Activated T-cell treated with anti-CD3 and anti-CD28 coated beads, Interleukin-2, amount 50 U/mL, for 1 hour (primary cell): Measurements from ENCODE around the gene FBXO41.

ENCODE experiments used
- DNase-seq: peaks from one replicate; pipeline ENCODE4 v3.0.0-alpha.2; 2020

FBXO41 gene, protein sequence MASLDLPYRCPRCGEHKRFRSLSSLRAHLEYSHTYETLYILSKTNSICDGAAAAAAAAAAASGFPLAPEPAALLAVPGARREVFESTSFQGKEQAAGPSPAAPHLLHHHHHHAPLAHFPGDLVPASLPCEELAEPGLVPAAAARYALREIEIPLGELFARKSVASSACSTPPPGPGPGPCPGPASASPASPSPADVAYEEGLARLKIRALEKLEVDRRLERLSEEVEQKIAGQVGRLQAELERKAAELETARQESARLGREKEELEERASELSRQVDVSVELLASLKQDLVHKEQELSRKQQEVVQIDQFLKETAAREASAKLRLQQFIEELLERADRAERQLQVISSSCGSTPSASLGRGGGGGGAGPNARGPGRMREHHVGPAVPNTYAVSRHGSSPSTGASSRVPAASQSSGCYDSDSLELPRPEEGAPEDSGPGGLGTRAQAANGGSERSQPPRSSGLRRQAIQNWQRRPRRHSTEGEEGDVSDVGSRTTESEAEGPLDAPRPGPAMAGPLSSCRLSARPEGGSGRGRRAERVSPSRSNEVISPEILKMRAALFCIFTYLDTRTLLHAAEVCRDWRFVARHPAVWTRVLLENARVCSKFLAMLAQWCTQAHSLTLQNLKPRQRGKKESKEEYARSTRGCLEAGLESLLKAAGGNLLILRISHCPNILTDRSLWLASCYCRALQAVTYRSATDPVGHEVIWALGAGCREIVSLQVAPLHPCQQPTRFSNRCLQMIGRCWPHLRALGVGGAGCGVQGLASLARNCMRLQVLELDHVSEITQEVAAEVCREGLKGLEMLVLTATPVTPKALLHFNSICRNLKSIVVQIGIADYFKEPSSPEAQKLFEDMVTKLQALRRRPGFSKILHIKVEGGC

DNA sequence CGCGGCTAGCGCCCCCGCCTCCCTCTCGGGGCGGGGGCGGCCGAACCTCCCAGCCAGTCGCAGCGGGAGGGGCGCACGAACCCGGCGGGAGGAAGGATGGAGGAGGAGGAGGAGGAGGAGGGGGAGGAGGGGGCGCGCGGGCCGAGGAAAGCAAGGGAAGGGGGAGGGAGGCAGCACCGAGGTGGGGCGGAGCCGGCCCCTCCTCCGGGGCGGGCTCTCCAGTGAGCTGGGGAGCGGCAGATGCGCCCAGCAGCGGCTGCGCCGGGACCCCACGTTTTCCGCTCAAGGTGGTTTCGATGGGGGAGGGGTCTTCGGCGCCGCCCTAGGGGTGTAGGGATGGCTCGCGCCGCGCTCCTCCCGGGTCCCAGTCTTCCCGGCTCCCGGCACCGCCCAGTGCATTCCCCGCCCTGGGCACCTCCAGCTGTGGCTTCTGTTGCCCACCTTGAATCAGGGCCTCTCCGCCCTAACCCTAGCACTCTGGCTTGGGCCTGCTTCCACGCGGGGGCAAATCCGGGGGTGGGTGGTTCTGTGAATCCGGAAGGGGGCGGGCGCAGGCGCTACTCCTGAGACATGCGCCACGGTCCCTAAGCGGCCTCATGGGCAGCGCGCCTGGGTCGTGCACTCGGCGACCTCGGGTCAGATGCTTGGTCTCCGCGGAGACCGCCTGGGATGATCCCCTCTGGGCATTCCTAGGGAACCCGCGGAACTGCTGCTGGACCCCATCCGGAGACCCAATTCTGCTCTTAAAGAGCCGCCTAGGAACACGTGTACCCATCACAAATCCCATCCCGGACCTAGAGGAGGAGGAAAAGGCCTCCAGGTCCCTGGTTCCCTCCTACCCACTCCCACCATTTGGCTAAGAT is at the start of gene FBXO41:
Gene FBXO41, minus strand, starts transcription at position 183 of the 863 bp plus-strand sequence. CDS start 14,848 bp downstream, outside the sequence.
- peak; percentile 70 for DNase-seq

DNA sequence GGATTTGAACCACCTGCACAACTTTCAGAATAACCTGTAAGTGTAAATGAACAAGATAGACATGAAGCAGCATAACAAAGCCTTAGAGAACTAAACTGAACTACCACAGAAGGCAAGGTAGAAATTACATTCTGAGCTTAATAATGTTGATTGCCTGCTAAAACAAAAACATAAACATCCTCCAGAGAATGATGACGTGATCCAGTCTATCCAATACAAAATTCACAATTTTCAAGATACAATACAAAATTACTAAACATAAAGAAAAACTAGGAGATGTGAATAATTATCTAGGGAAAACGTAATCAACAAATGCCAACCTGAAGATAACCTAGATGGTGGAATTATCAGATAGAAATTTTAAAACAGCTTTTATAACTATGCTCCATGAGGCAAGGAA is 49.8 kb upstream of the FBXO41 start:
- DNase-seq = no peak

DNA sequence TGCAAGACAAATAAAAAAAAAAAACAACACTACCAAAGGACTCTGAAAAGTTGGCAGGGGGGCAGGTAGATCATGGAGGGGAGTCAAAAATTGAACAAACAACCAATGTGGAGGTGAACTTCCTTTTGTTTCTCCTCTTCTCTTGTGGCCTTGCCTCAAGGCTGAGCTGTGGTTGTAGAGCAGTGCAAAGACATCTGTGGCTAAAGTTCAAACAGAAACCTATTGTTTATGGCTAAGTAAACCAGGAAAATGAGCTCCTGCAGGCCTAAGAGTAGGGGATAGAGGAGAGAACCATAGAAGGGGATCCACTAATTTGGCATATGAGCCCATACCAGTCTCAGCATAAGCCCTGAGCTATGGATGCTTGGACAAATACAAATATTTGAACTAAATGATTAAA is 49.3 kb upstream of the FBXO41 start:
- no peak for DNase-seq

DNA sequence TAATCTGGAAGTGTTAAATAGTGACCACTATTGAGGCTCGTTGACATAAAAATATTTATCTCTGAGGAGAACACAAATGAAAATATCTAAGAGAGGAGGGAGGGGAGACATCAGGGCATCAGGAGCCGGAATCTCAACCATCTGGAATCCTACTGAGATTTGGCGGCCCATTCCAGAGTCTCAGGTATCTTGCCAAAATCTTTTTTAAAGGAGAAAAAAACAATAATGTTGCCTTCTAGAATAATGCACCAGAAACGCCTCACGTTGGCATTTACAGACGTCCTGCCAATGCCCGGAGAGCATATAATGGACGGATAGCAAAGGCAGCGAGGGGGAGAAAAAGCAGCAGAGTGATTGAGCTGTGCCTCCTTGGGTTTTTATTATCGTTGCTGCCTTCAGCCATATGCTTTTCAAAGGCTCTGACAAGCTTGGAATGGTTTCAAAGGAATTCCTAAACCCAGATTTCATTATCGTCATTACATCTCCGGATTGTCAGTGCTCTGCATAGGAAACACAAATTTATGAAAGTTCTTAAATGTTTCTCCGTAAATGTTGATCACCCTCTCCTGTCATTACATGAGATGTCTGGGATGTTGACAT is 39.9 kb upstream of the FBXO41 start:
- no peak for DNase-seq

DNA sequence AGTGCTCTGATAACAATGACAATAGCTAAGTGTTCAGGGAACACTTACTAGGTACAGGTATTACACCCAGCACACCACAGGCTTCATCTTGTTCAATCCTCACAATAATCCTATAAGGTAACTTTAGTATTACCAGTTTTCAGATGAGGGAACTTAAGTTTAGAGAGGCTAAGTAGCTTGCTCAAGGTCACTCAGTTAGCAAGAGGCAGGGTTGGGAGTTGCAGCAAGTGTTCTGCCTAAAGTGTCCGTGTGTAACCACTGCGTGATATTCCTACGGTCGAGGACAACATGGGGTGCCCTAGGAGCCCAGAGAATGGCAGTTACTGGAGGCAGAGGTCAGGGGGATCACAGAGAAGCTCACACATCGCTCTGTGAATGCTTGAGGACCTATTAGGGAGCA is 39.3 kb upstream of the FBXO41 start:
- DNase-seq = no peak

DNA sequence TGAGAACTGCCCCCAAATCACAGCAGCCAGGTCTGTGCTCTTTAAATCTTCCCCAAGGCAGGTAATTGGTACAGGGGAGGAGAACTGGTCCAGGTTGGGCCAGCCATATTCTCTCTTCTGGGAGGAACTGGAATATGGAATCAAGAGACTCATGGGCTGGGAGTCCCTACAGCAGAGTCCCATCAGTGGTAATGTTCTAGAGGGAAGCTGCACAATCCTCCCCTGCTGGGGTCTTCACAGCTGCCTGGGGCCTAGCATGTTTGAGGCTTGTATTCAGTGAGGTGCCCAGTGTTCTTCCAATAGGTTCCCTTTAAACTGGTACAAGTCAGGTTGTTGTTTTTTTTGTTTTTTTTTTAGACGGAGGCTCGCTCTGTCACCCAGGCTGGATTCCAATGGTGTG is 30.2 kb upstream of the FBXO41 start:
- DNase-seq = no peak

DNA sequence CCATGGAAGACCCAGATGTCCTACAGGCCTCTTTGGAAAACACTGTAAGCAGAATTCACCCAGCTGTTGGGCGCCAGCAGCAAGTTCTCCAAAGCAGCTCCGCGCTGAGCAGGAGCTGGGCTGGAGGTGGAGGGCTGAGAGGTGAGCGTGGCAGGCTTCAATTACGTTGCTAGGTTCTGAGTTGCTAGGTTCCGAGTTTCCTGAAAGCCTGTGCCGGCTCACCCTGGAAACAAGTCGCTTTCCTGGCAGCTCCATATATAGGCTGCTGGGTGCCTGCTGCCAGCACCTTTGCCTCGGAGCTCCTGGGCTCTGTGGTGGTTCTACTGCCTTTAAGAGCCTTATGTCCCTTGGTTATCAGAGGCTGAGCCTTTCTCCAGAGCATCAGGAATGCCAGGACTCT is 23.4 kb upstream of the FBXO41 start:
- DNase-seq = no peak

DNA sequence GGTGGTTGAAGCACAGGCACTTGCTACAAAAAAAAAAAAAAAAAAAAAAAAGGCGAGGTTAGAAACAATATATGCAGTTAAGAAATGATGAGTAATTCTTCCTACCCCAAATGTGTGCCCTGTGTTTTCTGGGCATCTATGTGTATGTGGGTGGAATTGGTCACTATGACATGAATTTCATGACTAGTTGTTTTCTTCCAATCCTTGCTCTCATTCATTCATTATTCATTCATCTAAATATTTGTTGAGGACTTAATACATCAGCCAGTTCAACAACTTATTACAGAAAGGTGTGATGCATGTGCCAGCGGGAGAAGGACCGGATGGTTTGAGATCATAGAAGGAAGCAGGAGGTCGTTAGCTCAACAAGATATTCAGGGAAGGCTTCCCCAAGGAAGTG is 17.4 kb upstream of the FBXO41 start:
- DNase-seq = no peak

DNA sequence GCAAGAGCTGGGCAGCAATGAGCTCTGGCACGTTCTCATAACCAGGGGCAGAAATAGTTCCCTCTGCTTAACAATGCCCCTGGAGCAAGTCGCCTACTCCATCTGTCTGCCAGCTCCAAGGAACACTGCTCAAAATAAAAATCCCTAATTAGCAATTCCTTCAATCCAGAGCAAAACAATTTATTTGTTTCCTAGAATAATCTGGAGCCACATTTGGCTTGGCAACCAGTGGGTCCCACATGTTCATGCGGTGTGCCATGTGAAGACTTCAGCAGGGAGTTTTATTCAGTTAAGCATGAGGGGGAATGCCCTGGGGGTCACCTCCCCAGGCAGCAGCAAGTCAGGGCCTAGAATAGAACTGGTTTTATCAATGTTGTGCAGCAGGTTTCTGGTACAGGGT is 16.6 kb upstream of the FBXO41 start:
- no peak for DNase-seq

DNA sequence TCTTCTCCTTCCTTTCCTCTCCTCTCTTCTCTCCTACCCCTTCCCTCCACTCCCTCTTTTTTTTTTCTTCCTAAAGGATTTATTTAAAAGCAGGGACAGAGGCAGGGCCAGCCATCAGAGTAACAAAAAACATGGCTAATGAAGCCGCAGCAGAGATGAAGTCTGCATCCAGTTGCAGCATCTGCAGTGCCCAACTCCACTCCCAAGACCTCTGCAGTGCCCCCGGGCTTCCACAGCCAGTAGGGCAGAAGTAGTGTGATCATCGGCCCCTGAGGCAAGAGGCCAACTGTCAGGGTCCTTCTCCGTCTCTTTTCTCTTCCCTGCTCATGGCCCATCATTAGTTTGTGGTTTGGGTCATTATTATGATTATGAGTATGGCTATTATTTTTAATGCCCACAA is 13.3 kb upstream of the FBXO41 start:
- no peak for DNase-seq

DNA sequence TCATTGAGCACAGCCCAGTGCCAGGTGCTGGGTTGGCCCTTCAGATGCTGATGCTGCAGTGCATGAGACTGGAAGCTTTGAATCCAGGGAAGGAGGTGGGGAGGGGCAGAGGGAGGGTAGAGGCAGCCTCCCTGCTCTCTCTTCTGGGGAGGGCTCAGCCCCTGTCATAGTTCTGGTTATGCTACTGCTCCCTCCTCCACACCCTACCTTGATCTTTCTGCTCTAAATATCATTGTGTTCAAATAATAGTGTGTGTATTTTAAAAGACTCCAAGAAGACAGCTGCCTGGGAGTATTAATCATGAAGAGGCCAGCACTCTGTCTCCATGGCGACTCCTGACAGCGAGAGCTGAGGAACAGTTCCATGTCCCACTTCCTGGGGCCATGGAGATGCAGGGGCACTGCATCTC is 12.9 kb upstream of the FBXO41 start:
- DNase-seq = no peak

DNA sequence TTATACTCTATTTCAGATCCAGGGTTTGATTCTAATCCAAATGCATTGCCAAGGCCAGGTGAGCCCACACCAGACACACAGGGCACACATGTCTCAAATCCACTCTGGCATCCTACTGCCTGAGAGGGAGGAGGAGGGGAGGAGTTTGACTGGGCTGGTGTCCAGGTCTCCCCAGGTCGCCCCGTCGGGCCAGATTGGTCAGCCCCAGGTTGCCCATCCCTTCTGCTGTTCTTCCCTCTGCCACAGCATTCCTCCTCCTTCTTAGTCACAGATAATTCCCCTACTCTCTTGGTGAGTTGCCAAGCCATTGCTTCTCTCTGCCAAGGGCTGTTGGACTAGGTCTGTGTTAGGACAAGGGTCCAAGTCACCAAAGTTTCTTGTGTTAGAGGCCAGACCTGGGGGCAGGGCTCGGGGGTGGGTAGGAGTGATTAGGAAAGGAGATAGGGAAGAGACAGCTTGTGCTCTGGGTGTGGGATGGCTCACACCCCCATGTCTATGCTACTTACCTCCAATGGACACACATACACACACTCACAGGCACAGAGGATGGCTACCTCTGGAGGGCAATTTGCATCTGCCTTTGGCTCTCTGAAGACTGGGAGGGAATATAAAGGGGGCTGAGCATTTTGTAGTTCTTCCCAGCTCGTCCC is 11.6 kb upstream of the FBXO41 start:
- DNase-seq = no peak

DNA sequence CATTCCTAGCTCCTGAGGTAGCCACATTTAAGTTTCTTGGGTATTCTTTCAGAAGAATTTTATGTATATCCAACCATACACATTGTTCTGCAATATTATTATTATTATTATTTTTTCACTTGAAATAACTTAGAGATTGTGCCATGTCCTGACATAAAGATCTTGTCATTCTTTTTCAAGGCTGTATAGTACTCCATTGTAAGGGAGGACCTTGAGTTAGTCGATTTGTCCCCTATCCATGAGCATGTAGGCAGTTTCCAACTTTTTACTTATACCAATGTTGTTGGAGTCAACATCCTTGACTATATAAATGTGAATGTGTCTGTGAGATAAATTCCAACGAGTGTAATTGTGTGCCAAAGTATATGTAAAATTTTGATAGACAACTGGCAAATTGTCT is 10.0 kb upstream of the FBXO41 start:
- DNase-seq = no peak

DNA sequence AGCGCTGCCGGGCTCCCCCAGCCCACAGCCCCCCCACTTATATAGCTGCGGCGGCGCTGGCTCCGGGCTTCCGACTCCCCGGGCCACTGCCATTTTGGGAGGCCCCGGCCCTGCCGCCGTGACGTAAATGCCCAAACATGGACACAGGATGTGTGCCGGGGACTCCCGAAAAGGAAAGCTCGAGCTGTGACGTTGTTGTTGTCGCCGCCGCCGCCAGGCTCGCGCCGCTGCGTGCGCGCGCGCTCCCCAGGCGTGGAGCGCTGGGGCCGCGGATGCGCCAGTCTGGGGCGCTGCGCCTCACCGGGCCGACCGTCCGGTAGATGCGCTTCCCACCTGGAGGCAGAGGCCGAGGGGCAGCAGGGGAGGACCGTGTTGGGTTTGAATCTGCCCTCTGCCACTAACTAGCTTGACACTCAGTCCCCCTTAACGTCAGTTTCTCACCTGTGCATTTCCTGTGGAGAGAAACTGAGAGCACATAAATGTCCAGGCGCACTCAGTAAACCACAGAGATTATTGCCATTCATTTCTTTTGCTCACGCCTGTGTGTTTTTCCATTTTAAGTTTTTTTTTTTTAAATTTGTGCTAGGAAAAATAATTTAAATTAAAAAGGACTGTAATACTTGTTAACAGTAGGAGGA is 9.4 kb upstream of the FBXO41 start, which contains the start of gene EGR4:
Gene EGR4, minus strand, starts transcription at position 15 of the 638 bp plus-strand sequence. CDS start 231 bp downstream, outside the sequence.
- DNase-seq = peak; percentile 89

DNA sequence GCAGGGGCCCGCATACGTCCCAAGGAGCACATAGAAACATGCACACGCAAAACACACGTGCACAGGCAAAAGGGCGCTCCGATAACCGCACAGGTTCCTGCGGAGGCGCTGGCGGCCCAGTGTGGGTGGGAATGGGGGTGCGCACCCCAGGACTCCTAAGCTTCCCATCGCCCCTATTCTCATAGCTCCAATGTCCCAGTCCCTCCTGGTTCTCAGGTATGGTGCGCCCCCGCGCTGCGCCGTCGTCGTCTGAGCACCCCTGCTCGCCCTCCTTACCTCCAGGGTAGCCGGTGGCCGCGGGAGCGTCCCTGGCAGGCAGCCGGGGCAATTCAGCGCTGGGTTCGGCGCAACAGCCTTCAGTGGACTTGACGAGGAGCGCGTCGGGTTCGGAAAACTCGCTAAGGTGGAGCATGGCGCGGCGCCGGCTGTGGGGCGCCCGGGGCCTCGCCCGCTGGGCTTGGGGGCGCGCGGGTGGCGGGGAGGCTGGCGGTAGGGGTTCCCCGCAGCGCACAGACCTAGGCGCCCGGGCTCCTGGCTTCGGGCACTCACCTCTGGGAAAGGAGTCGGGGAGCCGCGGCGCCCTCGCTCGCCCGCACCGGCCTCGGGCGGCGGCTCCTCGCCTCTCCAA is 8.7 kb upstream of the FBXO41 start:
- peak; percentile 46 for DNase-seq

DNA sequence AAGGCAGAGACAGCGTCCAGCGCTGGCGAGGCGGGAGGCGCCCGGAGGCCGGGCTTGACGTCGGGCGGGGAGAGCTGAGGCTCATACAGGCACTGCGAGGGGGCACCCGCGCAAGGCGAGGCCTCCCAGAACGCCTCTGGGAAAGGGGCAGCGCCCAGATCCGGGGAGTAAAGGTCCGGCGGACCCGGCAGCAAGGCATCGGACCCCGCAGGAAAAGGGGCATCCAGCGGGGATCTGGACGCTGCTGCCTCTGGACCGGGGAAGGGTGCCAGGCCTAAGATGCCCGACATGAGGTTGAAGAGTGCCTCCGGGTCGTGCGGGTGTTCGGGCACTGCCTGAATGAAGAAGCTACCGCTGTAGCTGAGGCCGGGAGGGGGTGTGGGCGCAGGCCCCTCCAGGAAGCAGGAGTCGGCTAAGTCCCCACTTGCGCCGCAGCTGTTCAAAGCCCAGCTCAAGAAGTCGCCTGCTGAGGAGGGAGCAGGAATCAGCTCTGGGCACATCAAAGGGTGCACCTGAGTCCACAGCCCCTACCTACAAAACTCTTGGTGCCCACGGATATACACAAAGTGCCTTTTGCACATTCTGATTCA is 8.1 kb upstream of the FBXO41 start:
- peak; percentile 24 for DNase-seq

DNA sequence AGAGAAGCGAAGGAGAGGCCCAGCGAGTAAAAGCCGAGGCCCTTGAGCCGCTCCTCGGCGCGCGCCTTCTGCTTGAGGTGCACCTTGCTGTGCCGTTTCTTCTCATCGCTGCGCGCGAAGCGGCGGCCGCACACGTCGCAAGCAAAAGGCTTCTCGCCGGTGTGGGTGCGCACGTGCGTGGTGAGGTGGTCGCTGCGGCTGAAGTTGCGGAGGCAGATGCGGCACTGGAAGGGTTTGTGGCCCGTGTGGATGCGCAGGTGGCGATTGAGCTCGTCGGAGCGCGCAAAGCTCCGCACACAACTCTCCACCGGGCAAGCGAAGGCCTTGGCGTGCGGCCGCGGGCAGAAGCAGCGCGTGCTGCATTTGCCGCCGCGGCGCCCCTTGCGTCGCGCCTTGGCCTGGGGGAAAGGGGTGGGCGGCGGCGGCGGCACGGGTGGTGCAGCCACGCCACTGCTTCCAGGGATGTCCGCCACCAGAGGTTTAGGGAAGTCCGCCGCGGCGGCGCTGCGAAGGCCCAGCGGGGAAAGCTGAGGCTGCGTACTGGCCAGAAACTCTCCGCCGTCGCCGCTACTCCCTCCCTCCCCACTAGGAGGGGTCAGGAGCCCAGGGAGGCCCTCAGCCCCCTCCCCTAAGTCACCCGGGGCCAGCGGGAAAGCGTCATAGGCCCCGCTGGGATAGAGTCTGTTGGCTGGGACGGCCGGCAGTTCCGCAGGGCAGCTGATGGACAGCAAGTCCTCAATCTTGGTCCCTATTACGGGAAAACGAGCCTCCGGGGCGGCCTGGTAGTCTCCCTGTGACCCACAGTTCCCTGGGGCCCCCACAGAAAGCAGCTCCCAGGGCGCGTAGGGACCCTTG is 7.4 kb upstream of the FBXO41 start:
- DNase-seq = peak; percentile 30

DNA sequence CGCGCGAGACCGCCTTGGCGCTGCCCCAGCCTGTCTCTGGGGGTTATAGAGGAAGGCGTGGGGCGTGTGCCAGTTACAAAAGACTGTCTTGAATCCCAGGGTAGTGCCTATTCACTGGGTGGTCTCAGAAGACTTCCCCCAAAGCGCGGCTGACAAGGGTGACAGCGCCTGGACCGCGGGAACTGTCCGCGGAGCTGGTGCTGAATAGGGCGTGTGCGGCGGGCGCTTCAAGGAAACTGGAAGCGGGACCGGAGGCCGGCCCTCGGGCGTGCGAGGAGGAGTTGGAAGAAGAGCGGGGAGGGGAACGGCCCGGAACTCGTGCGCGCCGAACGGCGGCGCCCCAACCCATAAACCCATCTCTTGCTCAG is 6.8 kb upstream of the FBXO41 start:
- peak; percentile 71 for DNase-seq

DNA sequence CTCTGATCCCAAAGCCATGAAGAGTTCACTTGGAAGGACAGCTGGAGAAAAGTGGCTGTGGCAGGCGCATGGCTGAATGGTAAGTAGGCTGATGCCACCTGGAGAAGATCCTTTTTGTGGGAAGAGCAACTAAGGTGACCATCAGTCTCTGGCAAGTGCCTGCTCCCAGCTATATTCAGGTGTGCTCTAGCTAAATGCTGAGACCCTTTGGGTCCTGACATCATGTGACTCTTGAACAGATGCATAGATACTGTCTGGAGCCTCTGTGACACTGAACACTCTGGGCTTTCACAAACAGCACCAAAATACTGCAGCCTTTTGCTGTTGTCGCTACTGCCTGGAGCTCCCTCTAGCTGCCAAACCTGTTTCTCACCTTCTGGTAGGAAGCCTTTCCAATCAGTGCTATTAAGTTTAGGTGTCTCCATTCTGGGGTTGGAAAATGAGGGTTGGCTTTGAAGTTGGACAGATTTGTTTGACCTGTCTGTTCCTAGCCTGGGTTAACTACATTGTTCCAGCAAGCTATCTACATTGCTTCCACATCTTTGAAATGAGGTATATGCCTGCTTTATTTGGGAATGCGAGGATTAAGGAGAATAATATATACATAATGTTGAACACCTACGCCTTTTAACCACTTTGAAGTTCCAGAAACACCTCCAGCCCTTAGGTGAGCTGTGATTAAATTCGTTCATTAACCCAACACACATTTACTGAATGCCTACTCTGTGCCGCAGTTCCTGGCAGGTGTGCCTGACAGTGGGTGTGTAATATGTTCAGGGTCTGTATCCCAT is 6.0 kb upstream of the FBXO41 start:
- DNase-seq = peak; percentile 43
